ENCODE measurements around the gene B3GALT5. TPM values are rescaled to one million over a fixed set of nuclear protein-coding genes. Genes with fewer than 3 reads are reported as not detected.
"Not testable (repeated sequence)": the region's sequence is repeated elsewhere in the genome, so short reads cannot be mapped to it uniquely, and the experiment has no call there.

The B3GALT5 gene
- total RNA-seq: not detected in 2 replicates

GRCh38 chr21:39612233-39613040, at the start of gene B3GALT5:
Gene B3GALT5, plus strand, starts transcription at chr21:39612940. Its CDS starts 47,620 bp downstream, at chr21:39660560.
- no peak for DNase-seq (ENCODE audit: low read depth, low spot score)

DNA sequence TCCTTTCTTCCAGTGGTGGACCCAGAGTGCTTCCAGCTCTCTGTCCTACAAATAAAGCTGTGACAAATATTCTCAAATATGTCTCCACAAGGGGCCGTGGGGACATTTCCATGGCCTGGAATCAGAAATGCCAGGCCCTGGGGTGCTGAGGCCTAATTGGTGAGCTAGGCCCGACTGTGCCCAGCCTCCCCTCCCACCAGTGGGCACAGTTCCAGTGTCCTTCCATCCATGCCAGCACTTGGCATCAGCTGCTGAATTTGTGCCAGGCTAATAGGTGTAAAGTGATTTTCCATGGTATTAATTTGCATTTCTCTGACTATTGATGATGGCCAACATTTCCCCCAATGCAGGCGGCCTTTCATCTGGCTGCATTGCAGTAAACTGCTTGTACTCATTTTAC, 48.5 kb upstream of the B3GALT5 start:
- no peak for DNase-seq (ENCODE audit: low read depth, low spot score)

DNA sequence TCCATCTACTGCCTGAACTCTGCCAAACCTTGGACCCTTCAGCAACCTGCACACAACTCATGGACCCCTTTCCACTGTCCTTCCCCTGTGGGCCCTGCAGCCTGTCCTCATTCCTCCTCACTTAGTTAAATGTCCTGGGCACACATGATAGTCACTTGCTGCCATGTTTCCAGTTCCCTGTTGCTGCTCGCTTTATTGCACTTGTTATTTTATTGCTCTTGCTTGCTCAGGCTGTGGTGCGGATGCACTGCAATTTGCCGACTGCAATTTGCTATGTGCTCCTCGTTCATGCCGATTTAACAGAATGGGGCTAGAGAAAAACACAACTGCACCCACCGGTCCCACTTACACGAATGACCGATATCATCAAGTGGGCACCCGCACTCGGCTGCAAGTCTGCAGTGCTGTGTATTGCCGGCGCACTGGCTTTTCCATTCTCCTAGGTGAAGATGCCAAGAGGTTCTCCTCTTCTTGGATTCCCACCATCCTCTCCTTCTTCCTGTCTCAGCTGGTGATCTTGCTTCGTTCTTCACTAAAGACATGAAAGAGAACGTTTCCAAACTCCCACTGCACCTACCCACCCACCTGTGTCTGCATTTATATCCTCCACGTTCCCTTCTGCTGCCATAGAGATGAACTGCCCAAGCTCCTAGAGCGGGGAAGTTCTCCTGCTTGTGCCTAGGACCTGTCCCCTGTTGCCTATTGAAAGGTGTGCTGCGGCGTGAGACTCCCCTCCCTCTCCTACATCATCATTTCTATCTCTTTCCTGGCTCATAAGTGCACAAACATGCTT, 45.4 kb upstream of the B3GALT5 start:
- DNase-seq (ENCODE audit: low read depth, low spot score): no peak

- no peak for DNase-seq (ENCODE audit: low read depth, low spot score)
Measured at GRCh38 chr21:39568361-39568760, 44.4 kb upstream of the B3GALT5 start.

DNA sequence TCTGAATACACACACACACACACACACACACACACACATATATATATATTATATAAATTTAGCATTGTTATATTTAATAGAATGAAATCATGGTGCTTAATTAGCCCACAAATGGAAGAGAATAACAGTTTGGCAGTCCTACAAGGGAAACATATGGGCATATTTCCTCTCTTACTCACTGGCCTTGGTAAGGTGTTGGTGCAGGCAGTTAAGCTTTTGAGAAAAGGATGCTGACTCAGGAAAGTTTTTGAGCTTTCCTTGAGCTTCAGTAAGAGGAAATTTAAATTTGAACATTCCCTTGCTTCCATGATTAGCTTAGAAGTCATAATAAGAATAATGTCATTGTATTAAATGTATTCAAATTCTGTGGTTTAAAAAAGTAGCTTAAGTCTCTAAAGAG, 37.0 kb upstream of the B3GALT5 start:
- no peak for DNase-seq (ENCODE audit: low read depth, low spot score)

GRCh38 chr21:39576518-39577128, 36.1 kb upstream of the B3GALT5 start:
- no peak for DNase-seq (ENCODE audit: low read depth, low spot score)

GRCh38 chr21:39579734-39580332, 32.9 kb upstream of the B3GALT5 start:
- DNase-seq (ENCODE audit: low read depth, low spot score): no peak

- no peak for DNase-seq (ENCODE audit: low read depth, low spot score)
Measured at GRCh38 chr21:39580744-39581143, 32.0 kb upstream of the B3GALT5 start.

DNA sequence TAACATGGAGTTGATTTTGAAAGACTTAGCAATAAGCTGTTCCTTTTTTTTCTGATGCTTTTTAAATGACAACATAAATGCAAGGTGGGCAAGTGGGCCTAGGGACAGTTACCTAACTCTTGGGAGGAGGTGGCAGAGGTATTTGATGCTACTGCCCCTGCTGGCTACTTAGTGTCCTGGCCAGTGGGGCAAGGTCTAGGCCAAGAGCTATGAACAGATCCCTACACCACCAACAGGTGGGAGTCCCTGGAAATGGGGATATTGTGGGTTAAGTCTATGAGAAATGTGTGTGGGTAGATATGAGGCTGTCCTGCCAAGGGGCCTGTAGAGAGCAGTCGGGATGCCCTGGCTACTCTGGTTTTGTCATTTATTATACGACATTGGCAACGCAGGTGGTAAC, 31.3 kb upstream of the B3GALT5 start:
- no peak for DNase-seq (ENCODE audit: low read depth, low spot score)

DNA sequence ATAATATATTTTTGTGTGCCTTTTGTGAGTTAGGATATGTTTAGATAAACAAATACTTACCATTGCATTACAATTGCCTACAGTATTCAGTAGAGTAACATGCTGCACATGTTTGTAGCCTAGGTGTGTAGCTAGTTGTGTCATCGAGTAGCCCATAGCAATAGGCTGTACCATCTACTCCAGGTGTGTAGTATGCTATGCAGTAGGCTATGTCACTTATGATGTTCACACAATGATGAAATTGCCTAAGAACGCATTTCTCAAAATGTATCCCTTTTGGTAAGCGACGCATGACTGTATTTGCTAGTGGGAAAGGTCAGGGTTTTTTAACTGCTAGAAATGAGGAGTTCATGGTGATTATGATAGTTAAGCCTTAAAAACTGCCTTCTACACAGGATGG, 30.0 kb upstream of the B3GALT5 start:
- DNase-seq (ENCODE audit: low read depth, low spot score): no peak

DNA sequence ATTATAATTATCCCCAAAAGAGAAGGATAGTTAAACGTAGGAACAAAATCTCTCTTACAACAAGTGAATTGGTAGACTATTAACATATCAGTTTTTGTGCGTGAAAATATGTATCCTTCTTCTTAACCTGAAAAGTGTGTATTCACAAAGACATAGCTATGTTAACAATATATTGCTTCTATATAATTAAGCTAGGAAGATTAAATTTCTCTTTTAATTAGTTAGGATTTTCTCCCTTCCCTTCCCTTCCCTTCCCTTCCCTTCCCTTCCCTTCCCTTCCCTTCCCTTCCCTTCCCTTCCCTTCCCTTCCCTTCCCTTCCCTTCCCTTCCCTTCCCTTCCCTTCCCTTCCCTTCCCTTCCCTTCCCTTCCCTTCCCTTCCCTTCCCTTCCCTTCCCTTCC, 29.2 kb upstream of the B3GALT5 start:
- DNase-seq (ENCODE audit: low read depth, low spot score): not testable (repeated sequence)

- no peak for DNase-seq (ENCODE audit: low read depth, low spot score)
Measured at GRCh38 chr21:39587376-39587775, 25.4 kb upstream of the B3GALT5 start.

DNA sequence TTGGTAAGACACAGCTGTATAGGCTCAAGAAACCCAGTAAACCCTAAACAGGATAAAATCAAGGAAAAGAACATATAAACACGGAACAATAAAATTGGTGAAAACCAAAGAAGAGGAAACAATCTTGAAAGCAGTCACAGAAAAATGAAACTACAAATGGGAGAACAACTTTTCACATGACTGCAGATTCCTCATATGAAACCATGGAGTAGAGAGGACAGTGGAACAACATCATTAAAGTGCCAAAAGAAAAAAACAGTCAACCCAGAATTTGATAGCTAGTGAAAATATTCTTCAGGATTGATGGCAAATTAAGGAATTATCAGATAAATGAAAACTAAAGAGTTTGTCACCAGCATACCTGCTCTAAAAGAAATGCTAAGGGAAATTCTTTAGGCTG, 23.9 kb upstream of the B3GALT5 start:
- no peak for DNase-seq (ENCODE audit: low read depth, low spot score)

DNA sequence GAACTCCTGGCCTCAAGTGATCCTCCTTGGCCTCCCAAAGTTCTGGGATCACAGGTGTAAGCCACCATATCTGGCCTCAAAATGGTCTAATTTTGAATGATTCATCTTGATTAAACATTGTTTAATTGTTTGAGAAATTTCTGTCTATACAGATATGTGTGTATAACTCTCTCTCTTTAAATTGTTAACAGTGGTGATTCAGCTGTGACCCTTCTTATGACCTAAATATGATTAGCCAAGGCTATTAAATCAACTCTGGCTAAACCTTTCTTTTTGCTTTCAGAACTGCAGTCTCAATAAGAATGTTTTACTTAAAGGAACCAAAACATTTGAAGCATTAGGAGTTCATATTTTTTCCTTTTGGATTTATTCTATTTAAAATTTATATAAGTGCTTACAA, 19.2 kb upstream of the B3GALT5 start:
- DNase-seq (ENCODE audit: low read depth, low spot score): no peak

DNA sequence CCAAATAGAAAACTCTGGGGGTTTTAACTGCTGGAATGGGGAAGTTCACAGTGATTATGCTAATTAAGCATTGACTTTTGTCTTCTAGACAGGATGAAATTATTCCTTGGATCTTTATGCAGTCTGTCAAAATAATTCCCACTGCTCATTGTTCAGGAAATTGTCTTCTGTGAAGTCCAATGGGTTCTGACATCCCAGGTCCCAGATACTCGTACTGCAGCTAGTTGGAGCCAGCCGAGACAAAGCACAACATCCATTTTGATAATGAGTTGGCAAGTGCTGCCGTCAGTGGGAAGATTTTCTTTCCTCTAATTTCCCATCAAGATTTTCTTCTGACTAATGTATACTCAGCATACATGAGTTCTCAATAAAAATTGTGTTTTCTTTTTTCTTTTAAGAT, 17.3 kb upstream of the B3GALT5 start:
- DNase-seq (ENCODE audit: low read depth, low spot score): no peak

DNA sequence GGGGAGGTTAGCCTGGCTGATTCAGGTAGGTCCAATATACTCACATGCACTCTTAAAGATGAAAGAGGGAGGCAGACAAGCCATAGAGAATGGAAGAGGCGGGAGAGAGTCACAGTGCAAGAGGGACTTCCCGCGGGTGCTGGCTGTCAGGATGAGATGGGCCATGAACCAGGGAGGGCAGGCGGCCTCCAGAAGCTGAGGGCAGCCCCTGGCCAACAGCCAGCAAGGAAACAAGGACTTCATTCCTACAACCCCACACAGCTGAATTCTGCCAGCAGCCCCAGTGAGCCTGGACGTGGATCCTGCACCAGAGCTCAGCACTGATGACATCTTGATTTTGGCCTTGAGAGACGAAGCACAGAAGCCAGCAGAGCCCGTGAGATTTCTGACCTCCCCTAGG, 15.1 kb upstream of the B3GALT5 start:
- DNase-seq (ENCODE audit: low read depth, low spot score): no peak

- no peak for DNase-seq (ENCODE audit: low read depth, low spot score)
Measured at GRCh38 chr21:39599191-39599970, 13.4 kb upstream of the B3GALT5 start.

- DNase-seq (ENCODE audit: low read depth, low spot score): no peak
Measured at GRCh38 chr21:39601187-39601928, 11.4 kb upstream of the B3GALT5 start.

GRCh38 chr21:39602076-39602689, 10.6 kb upstream of the B3GALT5 start:
- no peak for DNase-seq (ENCODE audit: low read depth, low spot score)

- no peak for DNase-seq (ENCODE audit: low read depth, low spot score)
Measured at GRCh38 chr21:39602793-39603192, 9.9 kb upstream of the B3GALT5 start.

Measured in pulmonary artery endothelial cell (primary cell).